Body of pancreas (tissue), 4 donors: Measurements from ENCODE around the gene MAP3K13.

Source experiments
- POLR2A ChIP-seq, 3 donors: fragments of 450-650 bp; IDR thresholded peaks; one replicate each; pipeline ENCODE4 v1.6.1; 2016; ENCODE audit warnings: antibody characterized with exemption in 3 of 3, mild to moderate bottlenecking in 2 of 3
- TF ChIP-seq, protein P1 (sequence below), 7 experiments: fragments of 450-650 bp in 4 of 7; fragments of 200-600 bp in 3 of 7; sonication (generic) in 3 of 7; IDR thresholded peaks; one replicate each; pipeline ENCODE4 v1.5.1; 2016 to 2019; ENCODE audit warnings: antibody characterized with exemption in 7 of 7

DNA sequence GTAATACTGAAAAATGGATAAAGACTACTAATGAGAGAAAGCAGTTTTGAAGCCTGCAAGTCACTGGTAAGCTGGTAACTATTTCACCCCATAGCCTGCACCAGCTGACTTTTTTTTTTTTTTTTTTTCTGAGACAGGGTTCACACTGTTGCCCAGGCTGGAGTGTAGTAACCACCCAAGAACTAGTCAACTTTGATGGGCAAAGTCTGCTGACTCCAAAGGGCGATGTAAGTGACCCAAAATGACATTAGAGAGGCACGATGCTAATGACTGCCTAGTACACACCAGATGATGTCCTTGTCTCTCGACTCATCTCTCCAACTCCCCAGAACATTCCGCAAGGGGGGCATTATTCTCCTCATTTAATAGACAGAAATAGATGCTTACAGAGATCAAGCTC is 148.8 kb downstream of the MAP3K13 start:
- no peak for TF ChIP-seq POLR2A (IDR thresholded peaks at IDR 0.05)
- TF ChIP-seq, protein P1, sequence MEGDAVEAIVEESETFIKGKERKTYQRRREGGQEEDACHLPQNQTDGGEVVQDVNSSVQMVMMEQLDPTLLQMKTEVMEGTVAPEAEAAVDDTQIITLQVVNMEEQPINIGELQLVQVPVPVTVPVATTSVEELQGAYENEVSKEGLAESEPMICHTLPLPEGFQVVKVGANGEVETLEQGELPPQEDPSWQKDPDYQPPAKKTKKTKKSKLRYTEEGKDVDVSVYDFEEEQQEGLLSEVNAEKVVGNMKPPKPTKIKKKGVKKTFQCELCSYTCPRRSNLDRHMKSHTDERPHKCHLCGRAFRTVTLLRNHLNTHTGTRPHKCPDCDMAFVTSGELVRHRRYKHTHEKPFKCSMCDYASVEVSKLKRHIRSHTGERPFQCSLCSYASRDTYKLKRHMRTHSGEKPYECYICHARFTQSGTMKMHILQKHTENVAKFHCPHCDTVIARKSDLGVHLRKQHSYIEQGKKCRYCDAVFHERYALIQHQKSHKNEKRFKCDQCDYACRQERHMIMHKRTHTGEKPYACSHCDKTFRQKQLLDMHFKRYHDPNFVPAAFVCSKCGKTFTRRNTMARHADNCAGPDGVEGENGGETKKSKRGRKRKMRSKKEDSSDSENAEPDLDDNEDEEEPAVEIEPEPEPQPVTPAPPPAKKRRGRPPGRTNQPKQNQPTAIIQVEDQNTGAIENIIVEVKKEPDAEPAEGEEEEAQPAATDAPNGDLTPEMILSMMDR (IDR thresholded peaks at IDR 0.05), result no peak
